ENCODE data around the gene SSBP4. TPM values are rescaled to one million over a fixed set of nuclear protein-coding genes. Genes with fewer than 3 reads are reported as not detected.
A peak's percentile ranks its signal among the peaks of the same experiment; 100 is the strongest.

Gene SSBP4
- total and polyA plus RNA-seq, 9 of the 15 experiments (the other 6 are each of a cell fraction or from before 2014, with no cell fraction given), result 1.1 to 189 (median 39.0) TPM

GRCh38 chr19:18429717-18430416 is 10.7 kb downstream of the SSBP4 start:
- H3K27ac ChIP-seq (ENCODE audit: extremely low read depth, low read depth, low read length), result peak overlapping the region; percentile 85
- CTCF ChIA-PET (ENCODE audit: low intra/inter-chr PET ratio), result no interaction called here

More at GRCh38 chr19:18429717-18430416, 10.7 kb downstream of the SSBP4 start:
- TF ChIP-seq BCOR (IDR thresholded peaks at IDR 0.05) (peak; percentile 74), ZBTB7A (IDR thresholded peaks at IDR 0.05; ENCODE audit: borderline replicate concordance, control insufficient read depth, low read depth, low read length) (peak; percentile 61; the same call in 1 of the 2 replicates), HES1 (IDR thresholded peaks at IDR 0.05; ENCODE audit: low read depth) (no peak), SREBF2 (CRISPR knock-in tag; IDR thresholded peaks at IDR 0.05) (no peak), IRF9 (tag; IDR thresholded peaks at IDR 0.05) (no peak), POLR2AphosphoS2 (IDR thresholded peaks at IDR 0.05; ENCODE audit: low read length) (0 out of 2 replicates have a peak, but pooled peaks have one; percentile 4), KDM1A (IDR thresholded peaks at IDR 0.05) (peak; percentile 47 to 75), POLR2A (conservative IDR thresholded peaks at IDR 0.05) (0 out of 2 replicates have a peak, but pooled peaks have one; percentile 17), PRPF4 (IDR thresholded peaks at IDR 0.05; ENCODE audit: insufficient read depth, low read depth, low read length, poor library complexity, severe bottlenecking) (no peak), PTBP1 (IDR thresholded peaks at IDR 0.05; ENCODE audit: low read depth, low read length) (peak; percentile 86; the same call in 1 of the 2 replicates), MTA3 (IDR thresholded peaks at IDR 0.05; ENCODE audit: borderline replicate concordance) (no peak), ZFP36 (IDR thresholded peaks at IDR 0.05; ENCODE audit: low read depth, low read length, partially characterized antibody) (peak; percentile 94), ERF (CRISPR knock-in tag; IDR thresholded peaks at IDR 0.05) (0 out of 2 replicates have a peak, but pooled peaks have one; percentile 12), POLR2G (IDR thresholded peaks at IDR 0.05; ENCODE audit: low read depth, low read length) (peak; percentile 17; the same call in 1 of the 2 replicates)
- Histone ChIP-seq H3K9ac (ENCODE audit: insufficient read depth in 1 of 2, low read depth in 2 of 2, low read length in 2 of 2) (peak overlapping the region; percentile 37 to 73), H3K4me3 (peak overlapping the region; percentile 41; the same call in 1 of the 2 replicates), H4K20me1 (replicated peaks; ENCODE audit: control insufficient read depth, insufficient read depth, low read length) (peaks cover 9% of the 10 kb centered on the region; the same call in 1 of the 2 replicates), H3K4me1 (replicated peaks in 1 of 2; ENCODE audit: control insufficient read depth in 2 of 2, insufficient read depth in 2 of 2, low read length in 2 of 2) (peaks cover 37 to 99% of the 10 kb centered on the region in 2 experiments), H3K9me1 (ENCODE audit: control insufficient read depth, insufficient read depth, low read length) (no peaks in the 10 kb centered on the region), H2AFZ (ENCODE audit: low read depth, low read length) (no peak overlapping the region), H3K4me2 (ENCODE audit: insufficient read depth, low read length) (peak overlapping the region; percentile 65), H3K9me3 (replicated peaks; ENCODE audit: control insufficient read depth, insufficient read depth, low read depth, low read length) (no peaks in the 10 kb centered on the region), H3K36me3 (ENCODE audit: control insufficient read depth, insufficient read depth, low read length) (peaks cover 70% of the 10 kb centered on the region), H3K79me2 (ENCODE audit: control insufficient read depth, insufficient read depth, low read length) (peaks cover 63% of the 10 kb centered on the region), H3K27me3 (ENCODE audit: control insufficient read depth in 2 of 2, insufficient read depth in 2 of 2, low read length in 2 of 2) (no peaks in the 10 kb centered on the region)
- intact Hi-C loops (cut with micrococcal nuclease) (no loop called here), in situ Hi-C loops (cut with MboI) (no loop called here)
- POLR2A ChIA-PET, result interaction anchor here (0.7 kb wide), 1 partner anchor 10 kb away, joined by 3 read pairs; no protein-coding TSS in a partner anchor
- WGBS (ENCODE audit: insufficient coverage, low coverage, missing lambda C conversion rate), result 46% methylated on average over 8 of the region's 13 CpGs
- BruUV-seq (replicated peaks), result no TSS peak
- no peak for DNase-seq (ENCODE audit: extremely low read depth in 1 of 4, low spot score in 3 of 4)
- ATAC-seq, result no peak
- FAIRE-seq, result no peak

Data from K562 (cell line).